Spleen (tissue), 11 donors: ENCODE results near the gene TSPO. TPM values are rescaled to one million over a fixed set of nuclear protein-coding genes. Genes with fewer than 3 reads are reported as not detected.
A peak's percentile ranks its signal among the peaks of the same experiment; 100 is the strongest.

Source experiments
- DNase-seq: peaks from one replicate; pipeline ENCODE4 v3.0.0-alpha.2; 2020
- H3K27ac ChIP-seq, 8 donors: fragments of 200-600 bp; sonication (generic) in 7 of 8; 1 replicate in 4 of 8; 2 replicates in 4 of 8; pipeline versions ENCODE4 v1.5.0 to v1.8.0; 2016 to 2021; ENCODE audit warnings: inconsistent platforms in 4 of 8, mild to moderate bottlenecking in 4 of 8, moderate library complexity in 1 of 8
- H3K27me3 ChIP-seq, 7 donors: fragments of 200-600 bp; sonication (generic) in 6 of 7; replicated peaks in 1 of 7; 1 replicate in 4 of 7; 2 replicates in 3 of 7; pipeline versions ENCODE4 v1.5.0 to v1.8.0; 2016 to 2021; ENCODE audit warnings: inconsistent platforms in 3 of 7, mild to moderate bottlenecking in 1 of 7
- H3K36me3 ChIP-seq, 6 donors: fragments of 200-600 bp; sonication (generic) in 5 of 6; 1 replicate in 4 of 6; 2 replicates in 2 of 6; pipeline versions ENCODE4 v1.5.0 to v1.8.0; 2016 to 2021; ENCODE audit warnings: inconsistent platforms in 2 of 6
- H3K4me1 ChIP-seq, 6 donors: fragments of 200-600 bp; sonication (generic) in 5 of 6; 1 replicate in 3 of 6; 2 replicates in 3 of 6; pipeline versions ENCODE4 v1.5.0 to v1.8.0; 2016 to 2021; ENCODE audit warnings: inconsistent platforms in 3 of 6
- H3K4me3 ChIP-seq, 8 donors: fragments of 200-600 bp; sonication (generic) in 7 of 8; 1 replicate in 4 of 8; 2 replicates in 4 of 8; pipeline versions ENCODE4 v1.5.0 to v1.8.0; 2016 to 2021; ENCODE audit warnings: inconsistent platforms in 4 of 8, mild to moderate bottlenecking in 4 of 8, moderate library complexity in 2 of 8
- H3K9me3 ChIP-seq, 8 donors: fragments of 200-600 bp; sonication (generic) in 7 of 8; 1 replicate in 4 of 8; 2 replicates in 4 of 8; pipeline versions ENCODE4 v1.5.0 to v1.8.0; 2016 to 2021; ENCODE audit warnings: inconsistent platforms in 4 of 8
- CTCF ChIP-seq, 11 experiments: fragments of 200-600 bp in 7 of 11; fragments of 450-650 bp in 4 of 11; sonication (generic) in 4 of 11; IDR thresholded peaks in 8 of 11; conservative IDR thresholded peaks in 3 of 11; 1 replicate in 7 of 11; 2 replicates in 4 of 11; pipeline versions ENCODE4 v1.4.0 to v1.8.0; 2016 to 2021; ENCODE audit warnings: antibody characterized with exemption in 11 of 11, inconsistent platforms in 4 of 11, mild to moderate bottlenecking in 1 of 11
- POLR2A ChIP-seq, 3 donors: fragments of 450-650 bp; IDR thresholded peaks; one replicate each; pipeline ENCODE4 v1.5.1; 2017; ENCODE audit warnings: antibody characterized with exemption in 3 of 3, mild to moderate bottlenecking in 1 of 3
- POLR2AphosphoS5 ChIP-seq, 3 donors: sonication (generic); formaldehyde crosslinking; IDR thresholded peaks; one replicate each; pipeline ENCODE4 v1.5.1; 2017; ENCODE audit warnings: antibody characterized with exemption in 3 of 3
- WGBS, 5 donors: extraction: QIAGEN DNeasy Blood & Tissue Kit in 3 of 5; methylation state at CpG; one replicate each; pipeline versions ENCODE4 v1.1.5 to v1.1.7; 2013 to 2018; 5-methylcytosine and 5-hydroxymethylcytosine counted together
- intact Hi-C: fragments of 100-400 bp; cut with DNase I; formaldehyde crosslinking; loops from one replicate; pipeline ENCODE4 v1.15.0; 2023; ENCODE audit warnings: low total_unique reads
- polyA plus RNA-seq, 3 donors: library from polyadenylated mRNA; stranded (reverse); fragments of 200-250 nt; gene quantifications; one replicate each; pipeline ENCODE4 v1.2.1, GENCODE V29; 2013
- total RNA-seq, 7 donors: library from RNA; depleted of rRNA in 3 of 7; stranded (reverse); fragments of >200 nt in 3 of 7; fragmentation: NEBNext Ultra II Directional in 4 of 7; extraction: Animal tissue kit (Norgen Biotek cat#: 25700) in 4 of 7; gene quantifications; one replicate each; pipeline versions ENCODE4 v1.1.0 to v1.2.1, GENCODE V29; 2016 to 2021
- donor health status: healthy with polysubstance abuse.
- donor health status: DM: no; HTN: no; CAD: no; lungs with moderate emphysema.
- donor health status: DM: no; HTN: no; CAD: no.
- donor health status: Bipolar disorder and iron deficiency.
- donor health status: healthy.
- donor health status: DM: no; HTN: no; CAD: no.
- donor health status: DM: yes; HTN: yes; CAD: no.

The TSPO gene
- total and polyA plus RNA-seq, 10 donors = 90.1 to 596 (median 152) TPM

- Histone ChIP-seq H3K36me3 (peaks cover 0 to 22% (median 0%) of the 10 kb centered on the region in 6 donors), H3K27ac (peak overlapping the region in 1 of 8 donors; percentile 50), H3K4me1 (peaks cover 0 to 11% (median 4%) of the 10 kb centered on the region in 6 donors), H3K4me3 (no peak overlapping the region), H3K9me3 (no peaks in the 10 kb centered on the region), H3K27me3 (no peaks in the 10 kb centered on the region)
- intact Hi-C loops = no loop called here
- DNase-seq = no peak
- WGBS, 5 donors = 52 to 65% (median 62%) methylated on average over 5 of the region's 5 CpGs
- TF ChIP-seq POLR2AphosphoS5 (IDR thresholded peaks at IDR 0.05) = no peak
- no peak for TF ChIP-seq CTCF (IDR thresholded peaks at IDR 0.05 in 8 of 11, conservative IDR thresholded peaks at IDR 0.05 in 3 of 11)
- TF ChIP-seq POLR2A (IDR thresholded peaks at IDR 0.05) = no peak
These were observed 54.6 kb downstream of the TSPO start for GRCh38 chr22:43205748-43206508.

- intact Hi-C loops = no loop called here
- no peak for DNase-seq
- Histone ChIP-seq H3K36me3 (peaks cover 0 to 22% (median 0%) of the 10 kb centered on the region in 6 donors), H3K4me3 (no peak overlapping the region), H3K27me3 (no peaks in the 10 kb centered on the region), H3K27ac (peak overlapping the region in 1 of 8 donors; percentile 50), H3K9me3 (no peaks in the 10 kb centered on the region), H3K4me1 (peaks cover 0 to 11% (median 4%) of the 10 kb centered on the region in 6 donors)
- TF ChIP-seq CTCF (IDR thresholded peaks at IDR 0.05 in 8 of 11, conservative IDR thresholded peaks at IDR 0.05 in 3 of 11) = no peak
- TF ChIP-seq POLR2AphosphoS5 (IDR thresholded peaks at IDR 0.05) = no peak
- TF ChIP-seq POLR2A (IDR thresholded peaks at IDR 0.05) = no peak
- 37 to 51% (median 41%) methylated on average over 17 to 23 of the region's 23 CpGs for WGBS, 5 donors
These were observed 55.3 kb downstream of the TSPO start for GRCh38 chr22:43206509-43207161.

GRCh38 chr22:43207386-43207785 is 56.0 kb downstream of the TSPO start:
- Histone ChIP-seq H3K36me3 (peaks cover 0 to 22% (median 0%) of the 10 kb centered on the region in 6 donors), H3K4me3 (no peak overlapping the region), H3K9me3 (no peaks in the 10 kb centered on the region), H3K4me1 (peaks cover 0 to 11% (median 4%) of the 10 kb centered on the region in 6 donors), H3K27me3 (no peaks in the 10 kb centered on the region), H3K27ac (no peak overlapping the region)
- 90 to 97% (median 92%) methylated on average over 13 of the region's 13 CpGs for WGBS, 5 donors
- no peak for TF ChIP-seq POLR2AphosphoS5 (IDR thresholded peaks at IDR 0.05)
- no peak for TF ChIP-seq POLR2A (IDR thresholded peaks at IDR 0.05)
- no peak for TF ChIP-seq CTCF (IDR thresholded peaks at IDR 0.05 in 8 of 11, conservative IDR thresholded peaks at IDR 0.05 in 3 of 11)
- intact Hi-C loops = no loop called here
- no peak for DNase-seq
